Astrocyte (in vitro differentiated cells and primary cell): ENCODE data around the gene NR2F2.

Source experiments
- CTCF ChIP-seq: IDR thresholded peaks from 2 replicates; pipeline ENCODE4 v1.5.1; 2011; ENCODE audit warnings: low read depth, mild to moderate bottlenecking, inconsistent platforms, low read length, moderate library complexity; ENCODE audit not compliant: insufficient read depth
- EZH2 ChIP-seq: IDR thresholded peaks from 2 replicates; pipeline ENCODE4 v1.6.1; 2012; ENCODE audit warnings: mild to moderate bottlenecking, low read length, inconsistent platforms; ENCODE audit not compliant: insufficient read depth

GRCh38 chr15:96353930-96354730, 23.6 kb downstream of the NR2F2 start:
- TF ChIP-seq CTCF, result peak; percentile 39
- TF ChIP-seq EZH2, result no peak
